HepG2 (cell line): ENCODE measurements around the gene ACADVL. TPM values are rescaled to one million over a fixed set of nuclear protein-coding genes. Genes with fewer than 3 reads are reported as not detected.
A peak's percentile ranks its signal among the peaks of the same experiment; 100 is the strongest.

Source experiments
- AGO1 ChIP-seq: fragments of 200-400 bp; formaldehyde crosslinking; IDR thresholded peaks from 2 replicates; pipeline ENCODE4 v1.6.1; 2017; ENCODE audit warnings: mild to moderate bottlenecking, low read depth, low read length, moderate library complexity; ENCODE audit not compliant: poor library complexity, severe bottlenecking
- AKAP8 ChIP-seq: sonication (generic); formaldehyde crosslinking; IDR thresholded peaks from 2 replicates; pipeline ENCODE4 v1.5.1; 2020; ENCODE audit warnings: mild to moderate bottlenecking, missing genetic modification reagents
- ATF1 ChIP-seq: IDR thresholded peaks from 2 replicates; pipeline ENCODE4 v1.6.1; 2016; ENCODE audit warnings: mild to moderate bottlenecking, control low read depth
- CBX1 ChIP-seq: IDR thresholded peaks from one replicate; pipeline ENCODE4 v1.6.1; 2016; ENCODE audit warnings: antibody characterized with exemption, low read depth
- CREB1 ChIP-seq, 2 experiments: fragments of 450-650 bp in 1 of 2; IDR thresholded peaks; 2 replicates each; pipeline ENCODE4 v1.6.1; 2016 to 2017; ENCODE audit warnings: control low read depth in 1 of 2, mild to moderate bottlenecking in 1 of 2, missing compliant biosample characterization in 1 of 2, missing genetic modification characterization in 1 of 2
- DDIT3 ChIP-seq: sonication (generic); formaldehyde crosslinking; IDR thresholded peaks from 2 replicates; pipeline ENCODE4 v1.4.0; 2020; ENCODE audit warnings: mild to moderate bottlenecking, missing genetic modification reagents
- KDM3A ChIP-seq: IDR thresholded peaks from 2 replicates; pipeline ENCODE4 v1.6.1; 2018; ENCODE audit warnings: low read depth, missing compliant biosample characterization
- KLF6 ChIP-seq: IDR thresholded peaks from 2 replicates; pipeline ENCODE4 v1.8.0; 2016; ENCODE audit warnings: missing biosample characterization, missing genetic modification reagents
- MTF1 ChIP-seq: sonication (generic); formaldehyde crosslinking; IDR thresholded peaks from 2 replicates; pipeline ENCODE4 v1.5.0; 2020; ENCODE audit warnings: missing genetic modification reagents
- NCOA1 ChIP-seq: sonication (generic); formaldehyde crosslinking; IDR thresholded peaks from 2 replicates; pipeline ENCODE4 v1.9.0; 2021; ENCODE audit warnings: missing genetic modification reagents
- RFXANK ChIP-seq: IDR thresholded peaks from 2 replicates; pipeline ENCODE4 v1.6.1; 2016
- SMARCE1 ChIP-seq: fragments of 450-650 bp; IDR thresholded peaks from 2 replicates; pipeline ENCODE4 v1.6.1; 2017; ENCODE audit warnings: borderline replicate concordance
- SRSF1 ChIP-seq: fragments of 200-400 bp; formaldehyde crosslinking; optimal IDR thresholded peaks from 2 replicates; pipeline ENCODE3; 2017; ENCODE audit warnings: mild to moderate bottlenecking, low read depth, low read length, moderate library complexity
- TFE3 ChIP-seq: IDR thresholded peaks from 2 replicates; pipeline ENCODE4 v1.6.1; 2016
- ZFP62 ChIP-seq: sonication (generic); formaldehyde crosslinking; IDR thresholded peaks from 2 replicates; pipeline ENCODE4 v1.4.0; 2020; ENCODE audit warnings: missing genetic modification reagents
- ZNF276 ChIP-seq: sonication (generic); formaldehyde crosslinking; IDR thresholded peaks from 2 replicates; pipeline ENCODE4 v1.4.0; 2020; ENCODE audit warnings: mild to moderate bottlenecking, low read depth, missing genetic modification reagents
- ZNF431 ChIP-seq: sonication (generic); formaldehyde crosslinking; IDR thresholded peaks from 2 replicates; pipeline ENCODE4 v1.9.0; 2022; ENCODE audit warnings: missing genetic modification reagents, low read depth, mild to moderate bottlenecking, borderline replicate concordance
- polyA plus RNA-seq, 8 experiments: library from polyadenylated mRNA; depleted of rRNA in 3 of 8; stranded (reverse) in 7 of 8; unstranded in 1 of 8; fragments of >200 nt; fragmentation: Illumina TruSeq in 4 of 8; extraction: Trizol in 4 of 8; gene quantifications; 2 replicates each; pipeline versions ENCODE4 v1.2.1 to v1.2.3, GENCODE V29; 2011 to 2016; ENCODE audit warnings: low read depth in 4 of 8, missing spikeins in 1 of 8, mixed read lengths in 1 of 8; ENCODE audit not compliant: insufficient read depth in 1 of 8
- total RNA-seq, 5 experiments: library from RNA; depleted of rRNA; stranded (reverse); fragments of >200 nt; fragmentation: Illumina TruSeq; extraction: Trizol; gene quantifications; 2 replicates each; pipeline ENCODE4 v1.2.3, GENCODE V29; 2016; ENCODE audit warnings: low read depth in 1 of 5
- TF ChIP-seq, protein P1 (sequence below), 2 experiments: fragments of 450-650 bp in 1 of 2; sonication (generic) in 1 of 2; formaldehyde crosslinking in 1 of 2; IDR thresholded peaks; 2 replicates each; pipeline versions ENCODE4 v1.6.1 to v1.8.0; 2016 to 2022; ENCODE audit warnings: antibody characterized with exemption in 1 of 2, mild to moderate bottlenecking in 1 of 2, missing genetic modification reagents in 1 of 2

ACADVL gene
- total and polyA plus RNA-seq, 2 of the 13 experiments (the other 11 are each of a cell fraction or from before 2014, with no cell fraction given): 219 to 412 TPM

GRCh38 chr17:7184091-7184488 lies 35.6 kb upstream of the ACADVL start (continued):
- TF ChIP-seq TFE3 (CRISPR knock-in tag) (0 out of 2 replicates have a peak, but pooled peaks have one; percentile 16), CBX1 (no peak), AKAP8 (CRISPR knock-in tag) (no peak), RFXANK (CRISPR knock-in tag) (no peak), ZNF431 (CRISPR knock-in tag) (no peak), DDIT3 (CRISPR knock-in tag) (no peak), SMARCE1 (no peak), ZNF276 (CRISPR knock-in tag) (0 out of 2 replicates have a peak, but pooled peaks have one; percentile 48), CREB1 (IDR thresholded peaks at IDR 0.05) (no peak), CREB1 (CRISPR knock-in tag; IDR thresholded peaks at IDR 0.05) (no peak), NCOA1 (no peak), KDM3A (CRISPR knock-in tag) (no peak), MTF1 (CRISPR knock-in tag) (no peak), KLF6 (CRISPR knock-in tag) (no peak), ZFP62 (no peak), ATF1 (CRISPR knock-in tag) (no peak), AGO1 (no peak), SRSF1 (no peak)
- TF ChIP-seq, protein P1, sequence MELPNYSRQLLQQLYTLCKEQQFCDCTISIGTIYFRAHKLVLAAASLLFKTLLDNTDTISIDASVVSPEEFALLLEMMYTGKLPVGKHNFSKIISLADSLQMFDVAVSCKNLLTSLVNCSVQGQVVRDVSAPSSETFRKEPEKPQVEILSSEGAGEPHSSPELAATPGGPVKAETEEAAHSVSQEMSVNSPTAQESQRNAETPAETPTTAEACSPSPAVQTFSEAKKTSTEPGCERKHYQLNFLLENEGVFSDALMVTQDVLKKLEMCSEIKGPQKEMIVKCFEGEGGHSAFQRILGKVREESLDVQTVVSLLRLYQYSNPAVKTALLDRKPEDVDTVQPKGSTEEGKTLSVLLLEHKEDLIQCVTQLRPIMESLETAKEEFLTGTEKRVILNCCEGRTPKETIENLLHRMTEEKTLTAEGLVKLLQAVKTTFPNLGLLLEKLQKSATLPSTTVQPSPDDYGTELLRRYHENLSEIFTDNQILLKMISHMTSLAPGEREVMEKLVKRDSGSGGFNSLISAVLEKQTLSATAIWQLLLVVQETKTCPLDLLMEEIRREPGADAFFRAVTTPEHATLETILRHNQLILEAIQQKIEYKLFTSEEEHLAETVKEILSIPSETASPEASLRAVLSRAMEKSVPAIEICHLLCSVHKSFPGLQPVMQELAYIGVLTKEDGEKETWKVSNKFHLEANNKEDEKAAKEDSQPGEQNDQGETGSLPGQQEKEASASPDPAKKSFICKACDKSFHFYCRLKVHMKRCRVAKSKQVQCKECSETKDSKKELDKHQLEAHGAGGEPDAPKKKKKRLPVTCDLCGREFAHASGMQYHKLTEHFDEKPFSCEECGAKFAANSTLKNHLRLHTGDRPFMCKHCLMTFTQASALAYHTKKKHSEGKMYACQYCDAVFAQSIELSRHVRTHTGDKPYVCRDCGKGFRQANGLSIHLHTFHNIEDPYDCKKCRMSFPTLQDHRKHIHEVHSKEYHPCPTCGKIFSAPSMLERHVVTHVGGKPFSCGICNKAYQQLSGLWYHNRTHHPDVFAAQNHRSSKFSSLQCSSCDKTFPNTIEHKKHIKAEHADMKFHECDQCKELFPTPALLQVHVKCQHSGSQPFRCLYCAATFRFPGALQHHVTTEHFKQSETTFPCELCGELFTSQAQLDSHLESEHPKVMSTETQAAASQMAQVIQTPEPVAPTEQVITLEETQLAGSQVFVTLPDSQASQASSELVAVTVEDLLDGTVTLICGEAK (IDR thresholded peaks at IDR 0.05): no peak
- TF ChIP-seq, protein P1 (CRISPR knock-in tag; IDR thresholded peaks at IDR 0.05): no peak
